HFFc6 (cell line): ENCODE measurements around the gene AFTPH. TPM values are rescaled to one million over a fixed set of nuclear protein-coding genes. Genes with fewer than 3 reads are reported as not detected.

Source experiments
- DNase-seq: peaks from one replicate; pipeline ENCODE4 v3.0.0-alpha.2; 2018
- H3K27ac Mint-ChIP-seq: 2 replicates; pipeline ENCODE4 v1.8.0; 2020; ENCODE audit warnings: mild to moderate bottlenecking, mixed read lengths
- H3K27me3 Mint-ChIP-seq: 2 replicates; pipeline ENCODE4 v1.8.0; 2021; ENCODE audit warnings: mild to moderate bottlenecking, moderate library complexity, mixed read lengths; ENCODE audit not compliant: insufficient read depth
- H3K36me3 Mint-ChIP-seq: 2 replicates; pipeline ENCODE4 v1.8.0; 2021; ENCODE audit warnings: low read depth, mixed read lengths
- H3K4me1 Mint-ChIP-seq: 2 replicates; pipeline ENCODE4 v1.8.0; 2020; ENCODE audit warnings: low read depth, mixed read lengths
- H3K4me3 Mint-ChIP-seq: 2 replicates; pipeline ENCODE4 v1.8.0; 2020; ENCODE audit warnings: mild to moderate bottlenecking, moderate library complexity, mixed read lengths
- H3K9me3 Mint-ChIP-seq: 2 replicates; pipeline ENCODE4 v1.8.0; 2020; ENCODE audit warnings: mild to moderate bottlenecking, mixed read lengths
- microRNA-seq: library from miRNA; unstranded; fragments of <30 nt; microRNA quantifications from one replicate; pipeline ENCODE4, GENCODE V29; 2019
- total RNA-seq, 6 experiments: library from RNA; stranded (reverse); fragmentation: NEBNext Ultra II Directional; extraction: Animal tissue kit (Norgen Biotek cat#: 25700); gene quantifications; 2 replicates in 1 of 6; 3 replicates in 5 of 6; pipeline ENCODE4 v1.2.3, GENCODE V29; 2021
- TF ChIP-seq, protein P1 (sequence below): fragments of 200-600 bp; sonication (generic); IDR thresholded peaks from 2 replicates; pipeline ENCODE4 v1.5.0; 2021; ENCODE audit warnings: antibody characterized with exemption, mild to moderate bottlenecking

AFTPH gene
- total RNA-seq, 6 experiments from 2014 or later, result 17.2 to 25.3 (median 19.3) TPM

DNA sequence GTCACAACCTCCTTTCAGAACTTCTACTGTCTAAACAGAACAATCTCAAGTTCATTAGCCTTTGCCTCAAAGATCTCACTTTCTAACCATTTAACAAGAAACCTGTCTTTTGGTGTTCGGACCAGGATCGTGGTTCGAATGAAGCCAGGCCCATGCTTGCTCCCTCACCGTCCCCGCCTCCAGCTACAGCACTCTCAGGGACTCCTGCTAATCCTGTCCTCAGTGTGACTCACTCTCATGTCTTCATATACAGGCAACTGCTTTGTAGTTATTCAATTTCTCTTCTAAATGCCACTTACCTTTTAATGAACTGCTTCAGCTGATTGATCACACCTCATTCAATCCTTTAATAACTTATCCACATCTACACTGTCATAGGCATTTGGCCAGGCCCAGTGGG, 113.8 kb downstream of the AFTPH start:
- H3K4me1 Mint-ChIP-seq, result peaks cover 73% of the 10 kb centered on the region

DNA sequence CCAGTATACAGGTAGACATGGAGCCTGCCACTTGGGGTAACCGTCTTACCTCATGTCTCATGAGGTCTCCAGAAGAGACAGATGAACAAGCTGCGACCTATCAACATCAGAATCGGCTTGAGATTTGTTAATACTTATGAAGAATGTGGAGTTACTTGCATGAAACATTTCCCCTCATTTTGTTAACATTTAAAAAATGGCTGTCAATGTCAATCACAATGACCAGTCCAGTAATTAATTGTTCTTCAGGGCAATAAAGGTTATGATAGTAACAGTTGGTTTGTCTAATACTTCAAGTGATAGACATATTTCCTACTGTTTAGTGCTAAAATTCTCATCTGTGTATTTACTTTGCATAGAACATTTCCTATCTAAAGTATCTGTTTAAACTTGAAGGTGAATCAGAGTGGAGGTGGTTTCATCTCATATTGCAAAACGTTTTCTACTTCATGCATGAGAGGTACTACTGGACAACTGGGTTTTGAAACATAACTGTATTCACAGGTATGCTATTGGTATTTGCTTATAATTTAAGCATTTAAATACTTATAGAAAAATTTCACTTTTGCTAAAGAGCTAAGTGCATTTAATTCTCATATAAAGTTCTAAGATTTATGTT, 114.5 kb downstream of the AFTPH start:
- H3K27me3 Mint-ChIP-seq, result no peaks in the 10 kb centered on the region
- TF ChIP-seq, protein P1, sequence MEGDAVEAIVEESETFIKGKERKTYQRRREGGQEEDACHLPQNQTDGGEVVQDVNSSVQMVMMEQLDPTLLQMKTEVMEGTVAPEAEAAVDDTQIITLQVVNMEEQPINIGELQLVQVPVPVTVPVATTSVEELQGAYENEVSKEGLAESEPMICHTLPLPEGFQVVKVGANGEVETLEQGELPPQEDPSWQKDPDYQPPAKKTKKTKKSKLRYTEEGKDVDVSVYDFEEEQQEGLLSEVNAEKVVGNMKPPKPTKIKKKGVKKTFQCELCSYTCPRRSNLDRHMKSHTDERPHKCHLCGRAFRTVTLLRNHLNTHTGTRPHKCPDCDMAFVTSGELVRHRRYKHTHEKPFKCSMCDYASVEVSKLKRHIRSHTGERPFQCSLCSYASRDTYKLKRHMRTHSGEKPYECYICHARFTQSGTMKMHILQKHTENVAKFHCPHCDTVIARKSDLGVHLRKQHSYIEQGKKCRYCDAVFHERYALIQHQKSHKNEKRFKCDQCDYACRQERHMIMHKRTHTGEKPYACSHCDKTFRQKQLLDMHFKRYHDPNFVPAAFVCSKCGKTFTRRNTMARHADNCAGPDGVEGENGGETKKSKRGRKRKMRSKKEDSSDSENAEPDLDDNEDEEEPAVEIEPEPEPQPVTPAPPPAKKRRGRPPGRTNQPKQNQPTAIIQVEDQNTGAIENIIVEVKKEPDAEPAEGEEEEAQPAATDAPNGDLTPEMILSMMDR, result no peak
- H3K4me3 Mint-ChIP-seq, result no peak overlapping the region
- no peaks in the 10 kb centered on the region for H3K9me3 Mint-ChIP-seq
- no peak for DNase-seq
- peaks cover 73% of the 10 kb centered on the region for H3K4me1 Mint-ChIP-seq
- 0 out of 2 replicates have a peak overlapping the region, but pooled peaks have one; percentile 47 for H3K27ac Mint-ChIP-seq
- peaks cover 18% of the 10 kb centered on the region for H3K36me3 Mint-ChIP-seq

More for the DNA sequence above, 113.8 kb downstream of the AFTPH start:
- H3K36me3 Mint-ChIP-seq, result peaks cover 19% of the 10 kb centered on the region
- TF ChIP-seq, protein P1, result no peak
- no peaks in the 10 kb centered on the region for H3K27me3 Mint-ChIP-seq
- peak overlapping the region; percentile 47 for H3K27ac Mint-ChIP-seq
- no peak overlapping the region for H3K4me3 Mint-ChIP-seq
- no peak for DNase-seq
- no peaks in the 10 kb centered on the region for H3K9me3 Mint-ChIP-seq

DNA sequence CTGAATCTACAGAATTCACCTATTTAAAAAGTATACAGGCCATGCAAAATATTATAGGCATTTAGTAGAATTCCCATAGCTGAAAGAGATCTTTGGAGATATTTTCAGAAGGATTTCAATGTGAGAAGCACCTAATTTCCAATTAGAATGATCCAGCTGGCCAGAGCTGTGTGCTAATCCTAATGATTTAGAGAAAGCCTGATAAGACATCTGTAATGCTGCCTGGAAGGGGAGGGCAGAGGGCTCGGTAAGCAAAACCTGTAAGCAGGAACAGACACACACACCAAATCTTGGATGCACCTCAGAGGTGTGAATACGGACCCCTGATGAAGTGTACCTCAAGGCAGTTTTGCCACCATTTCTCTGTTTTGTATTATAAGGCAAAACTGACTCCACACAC, 115.6 kb downstream of the AFTPH start:
- H3K27me3 Mint-ChIP-seq, result no peaks in the 10 kb centered on the region
- H3K4me1 Mint-ChIP-seq, result peaks cover 76% of the 10 kb centered on the region
- peak overlapping the region; percentile 48; the same call in 1 of the 2 replicates for H3K27ac Mint-ChIP-seq
- no peak overlapping the region for H3K4me3 Mint-ChIP-seq
- TF ChIP-seq, protein P1, result no peak
- peaks cover 18% of the 10 kb centered on the region for H3K36me3 Mint-ChIP-seq
- H3K9me3 Mint-ChIP-seq, result no peaks in the 10 kb centered on the region
- no peak for DNase-seq

DNA sequence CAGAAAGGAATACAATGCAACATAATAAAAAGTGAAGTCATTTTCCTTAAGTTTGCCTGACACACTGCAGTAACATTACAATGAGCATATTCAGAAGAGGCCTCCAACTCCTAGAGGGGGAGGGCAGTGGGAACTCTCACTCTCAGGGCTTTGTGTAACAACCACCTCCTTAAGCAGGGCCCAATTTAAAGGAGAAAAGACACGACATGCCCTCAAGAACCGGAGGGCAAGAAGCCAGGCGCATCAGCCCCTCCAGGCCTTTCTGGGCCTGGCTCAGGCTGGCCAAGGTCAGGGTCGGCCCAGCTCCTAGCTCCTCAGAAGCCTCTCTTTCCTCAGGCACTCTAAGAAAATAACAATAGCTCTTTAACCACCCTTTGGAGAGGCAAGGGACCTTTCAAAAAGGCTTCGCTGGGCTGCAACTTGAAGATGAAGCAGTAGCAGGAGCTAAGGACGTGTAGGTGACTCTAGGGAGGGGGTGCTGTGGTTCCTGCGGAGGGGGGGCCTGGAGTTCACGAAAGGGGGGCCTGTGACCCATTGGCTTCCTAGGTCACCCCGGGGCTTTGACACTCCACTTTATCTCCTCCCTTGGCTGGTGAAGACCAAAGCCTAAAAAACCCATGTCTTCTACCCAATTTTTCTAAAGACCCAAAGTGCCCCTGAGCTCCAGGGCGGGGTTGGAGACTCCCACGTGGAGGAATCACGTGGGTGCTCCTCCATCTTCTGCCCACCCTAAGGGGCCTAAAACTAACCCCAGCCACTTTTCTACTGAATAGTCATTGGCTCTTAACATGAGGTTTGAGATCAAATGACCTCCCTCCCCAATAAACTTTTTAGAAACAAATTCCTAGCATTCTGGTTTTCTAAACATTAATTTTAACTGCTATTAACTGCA, 116.3 kb downstream of the AFTPH start:
- H3K4me1 Mint-ChIP-seq, result peaks cover 83% of the 10 kb centered on the region

DNA sequence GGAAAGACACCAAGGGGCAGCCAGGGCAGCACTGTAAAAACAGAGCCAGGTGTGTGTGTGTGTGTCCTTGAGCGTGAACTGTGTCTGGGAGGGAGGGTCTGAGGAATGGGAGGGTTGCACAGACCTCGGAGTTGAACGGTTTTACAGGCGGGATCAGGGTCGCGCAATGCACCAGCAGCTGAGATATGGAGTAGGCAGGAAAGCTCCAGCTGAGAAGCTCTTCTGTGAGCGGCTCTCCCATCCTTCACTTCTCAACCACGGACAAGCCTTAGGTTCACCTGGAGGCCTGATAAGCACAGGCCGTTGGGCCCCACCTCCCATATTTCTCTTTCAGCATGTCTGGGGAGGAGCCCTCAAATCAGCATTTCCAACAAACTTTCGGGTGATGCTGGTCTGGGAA, 117.5 kb downstream of the AFTPH start:
- peaks cover 90% of the 10 kb centered on the region for H3K4me1 Mint-ChIP-seq
- no peaks in the 10 kb centered on the region for H3K27me3 Mint-ChIP-seq

More for the DNA sequence above, 116.3 kb downstream of the AFTPH start:
- H3K27me3 Mint-ChIP-seq, result no peaks in the 10 kb centered on the region
- TF ChIP-seq, protein P1, result no peak
- DNase-seq, result peak; percentile 7
- peaks cover 18% of the 10 kb centered on the region for H3K36me3 Mint-ChIP-seq
- no peaks in the 10 kb centered on the region for H3K9me3 Mint-ChIP-seq
- peak overlapping the region; percentile 48 for H3K27ac Mint-ChIP-seq
- H3K4me3 Mint-ChIP-seq, result no peak overlapping the region

More for the DNA sequence above, 117.5 kb downstream of the AFTPH start:
- no peak overlapping the region for H3K4me3 Mint-ChIP-seq
- H3K9me3 Mint-ChIP-seq, result no peaks in the 10 kb centered on the region
- no peak for DNase-seq
- TF ChIP-seq, protein P1, result no peak
- peak overlapping the region; percentile 56; the same call in 1 of the 2 replicates for H3K27ac Mint-ChIP-seq
- H3K36me3 Mint-ChIP-seq, result peaks cover 9% of the 10 kb centered on the region; the same call in 1 of the 2 replicates

Small RNAs within 50 kb of the gene (microRNA-seq; reads per million reads assigned to microRNA genes)
- not detected for gene MIR4434

Other genes with a start within 250 kb of the AFTPH start
- gene LGALSL, start 70.2 kb upstream of the AFTPH start, total RNA-seq, result 1 to 10 TPM in 2 of 6 experiments, under 1 TPM in 4; 0.64 to 2.1 (median 0.82) TPM
- 10 to 100 TPM; 22.2 to 33.9 (median 29.1) TPM for gene SERTAD2, start 129.6 kb downstream of the AFTPH start, total RNA-seq